ENCODE measurements around the gene RASA1.

RASA1 gene

GRCh38 chr5:87400305-87400899 lies 132.7 kb downstream of the RASA1 start:
- no peak for DNase-seq

DNA sequence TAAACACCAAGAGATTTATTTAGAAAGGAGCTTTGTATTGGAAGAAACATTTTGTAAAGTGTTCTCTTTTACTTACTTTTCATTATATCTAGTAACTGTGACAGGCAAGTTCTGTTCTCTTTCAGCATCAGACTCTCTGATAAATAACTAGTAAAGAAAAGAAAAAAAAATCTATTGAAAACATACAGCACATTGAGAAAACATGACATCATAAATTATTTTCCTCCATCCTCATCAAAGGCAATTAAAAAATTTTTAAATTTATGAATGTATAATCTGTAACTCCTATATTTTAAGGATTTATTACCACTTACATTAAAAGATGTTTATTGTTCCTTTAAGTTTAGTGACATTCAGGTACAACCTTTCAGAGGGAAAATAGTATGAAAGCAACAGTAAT lies 133.9 kb downstream of the RASA1 start:
- DNase-seq, result no peak

DNA sequence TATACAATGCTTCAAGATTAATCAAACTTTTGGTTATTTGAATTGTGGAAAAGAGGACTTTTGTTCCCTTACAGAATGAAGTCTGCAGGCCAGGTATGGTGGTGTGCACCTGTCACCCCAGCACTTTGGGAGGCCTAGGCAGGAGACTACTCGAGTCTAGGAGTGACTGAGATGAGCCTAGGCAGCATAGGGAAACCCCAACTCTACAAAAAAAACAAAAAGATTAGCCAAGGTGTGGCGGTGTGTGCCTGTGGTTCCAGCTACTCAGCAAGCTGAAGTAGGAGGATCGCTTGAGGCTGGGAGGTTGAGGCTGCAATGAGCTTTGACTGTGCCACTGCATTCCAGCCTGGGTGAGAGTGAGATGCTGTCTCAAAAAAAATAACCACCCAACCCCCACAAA lies 135.7 kb downstream of the RASA1 start:
- DNase-seq, result no peak

DNA sequence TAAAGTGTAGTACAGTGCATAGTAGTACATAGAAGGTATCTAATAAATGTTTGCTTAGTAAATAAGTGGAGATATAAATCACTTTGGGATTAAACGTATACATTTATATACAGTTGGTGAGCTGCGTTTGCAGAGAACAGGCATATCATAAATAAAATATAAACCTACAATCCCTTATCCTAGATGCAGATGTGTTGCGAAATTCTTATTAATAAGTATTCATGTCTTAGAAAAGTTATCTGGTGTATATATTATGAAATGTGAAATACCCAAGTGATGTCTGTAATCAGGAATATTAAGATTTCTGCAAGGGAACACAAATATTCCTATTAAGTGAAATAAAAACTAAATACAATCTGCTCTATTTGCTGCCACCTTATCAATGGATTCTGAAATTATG lies 136.2 kb downstream of the RASA1 start:
- DNase-seq, result no peak

- no peak for DNase-seq
Observed at GRCh38 chr5:87404359-87404758, 136.7 kb downstream of the RASA1 start.

- no peak for DNase-seq
Observed at GRCh38 chr5:87405472-87406155, 137.9 kb downstream of the RASA1 start.

GRCh38 chr5:87408204-87408603 lies 140.5 kb downstream of the RASA1 start:
- DNase-seq, result no peak

- no peak for DNase-seq
Observed at GRCh38 chr5:87410931-87411330, 143.2 kb downstream of the RASA1 start.

DNA sequence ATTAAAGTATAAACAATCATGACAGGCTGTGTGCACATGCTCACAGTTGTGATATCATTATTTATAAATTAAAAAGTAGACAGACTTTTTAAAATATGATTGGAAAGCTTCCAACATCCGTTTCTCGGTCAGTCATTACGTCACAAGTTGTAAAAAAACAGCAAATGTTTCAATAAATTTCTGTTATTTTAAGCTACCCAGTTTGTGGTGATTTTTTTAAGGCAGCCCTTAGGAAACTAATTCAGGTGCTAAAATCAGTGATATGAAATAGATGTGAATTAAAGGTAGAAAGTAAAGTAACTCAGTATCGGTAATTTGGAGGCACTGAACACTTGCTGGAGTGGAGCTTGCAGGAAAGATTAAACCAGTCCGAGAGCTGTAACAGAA lies 143.9 kb downstream of the RASA1 start:
- no peak for DNase-seq

DNA sequence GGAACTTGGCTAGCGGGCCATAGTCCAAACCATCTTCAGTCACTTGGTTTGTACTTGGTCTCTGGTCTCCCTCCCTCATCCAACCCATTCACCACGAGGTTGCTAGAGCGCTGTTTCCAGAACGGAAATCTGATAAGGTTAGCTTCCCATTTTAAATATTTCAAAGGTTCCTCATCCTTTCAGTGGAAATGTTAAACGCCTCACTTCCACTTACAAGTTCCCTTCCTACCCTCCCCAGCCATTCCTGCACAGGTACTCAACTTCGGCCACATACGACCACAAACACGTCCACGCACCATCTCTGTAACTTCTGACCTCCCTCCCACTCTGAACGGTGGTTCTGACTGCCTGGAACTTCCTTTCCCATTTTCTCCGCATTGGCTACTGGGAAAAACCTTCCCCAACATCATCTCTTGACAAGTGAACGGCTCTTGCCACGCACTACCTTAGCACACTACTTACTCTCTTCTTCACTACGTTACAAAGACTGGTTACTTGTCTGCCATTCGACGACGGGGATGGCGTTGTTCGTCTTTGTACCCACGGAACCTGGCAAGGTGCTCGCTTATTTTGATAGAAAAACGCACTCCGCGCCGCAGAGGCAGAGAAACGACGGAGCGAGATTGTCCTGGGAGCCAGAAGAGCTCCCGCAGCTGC lies 144.4 kb downstream of the RASA1 start:
- DNase-seq, result peak in 25 of 51 donors; percentile 2 to 85 (median 30)

DNA sequence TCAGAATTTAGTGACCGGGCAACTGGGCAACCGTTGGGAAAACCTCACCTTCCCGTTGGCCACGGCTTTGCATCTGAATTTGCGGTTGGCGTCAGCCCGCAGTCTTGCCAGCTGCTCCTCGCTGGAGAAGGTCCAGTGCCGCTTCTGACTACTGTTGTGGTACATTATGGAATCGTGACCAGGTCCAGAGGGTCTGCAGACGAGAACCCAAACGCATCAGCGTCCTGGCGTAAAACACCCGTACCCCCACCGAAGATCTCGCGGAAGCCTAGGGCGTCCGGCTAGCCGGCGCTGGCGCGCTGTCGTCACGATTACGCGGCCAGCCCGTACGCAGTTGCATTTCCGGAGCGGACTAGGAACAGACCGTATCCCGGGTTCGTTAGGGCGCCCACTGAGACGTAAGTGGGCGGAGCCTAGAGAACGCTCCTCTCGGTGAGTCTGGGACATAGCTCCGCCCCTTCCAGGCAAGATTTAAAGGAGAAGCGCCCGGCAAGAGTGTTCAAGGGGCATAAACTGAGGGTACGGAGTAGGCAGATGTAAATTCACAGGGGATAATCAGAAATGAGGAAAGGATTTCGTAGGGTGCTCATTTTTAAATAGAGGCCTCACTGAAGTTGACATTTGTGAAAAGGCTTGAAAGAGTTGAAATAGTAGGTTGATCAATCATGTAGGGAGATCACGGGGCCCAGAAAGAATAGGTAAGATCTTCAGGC lies 145.1 kb downstream of the RASA1 start, which contains the start of gene CCNH:
Gene CCNH, minus strand, starts transcription at position 301 of the 713 bp plus-strand sequence. Its CDS starts 136 bp downstream, at position 165.
- DNase-seq, result peak; percentile 38 to 99 (median 96)

- DNase-seq, result no peak
Observed at GRCh38 chr5:87413343-87413645, 145.6 kb downstream of the RASA1 start.

DNA sequence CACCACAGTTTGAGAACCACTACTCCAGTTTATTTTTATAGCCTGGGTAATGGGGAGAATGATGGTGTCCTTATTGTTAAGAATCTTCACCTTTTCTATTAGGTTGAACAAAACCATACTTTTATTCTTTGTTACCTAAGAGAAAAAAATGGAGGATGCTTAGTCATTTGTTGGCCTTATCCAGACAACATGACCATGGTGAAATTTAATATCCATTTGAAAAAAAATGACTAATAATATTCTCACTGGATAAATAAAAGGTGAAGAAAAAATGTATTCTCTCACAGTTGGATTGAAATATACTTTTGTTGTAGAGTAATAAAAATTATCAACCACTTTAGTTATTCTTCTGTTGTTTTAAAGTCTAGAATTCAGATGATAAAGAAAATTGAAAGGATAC lies 150.8 kb downstream of the RASA1 start:
- no peak for DNase-seq

DNA sequence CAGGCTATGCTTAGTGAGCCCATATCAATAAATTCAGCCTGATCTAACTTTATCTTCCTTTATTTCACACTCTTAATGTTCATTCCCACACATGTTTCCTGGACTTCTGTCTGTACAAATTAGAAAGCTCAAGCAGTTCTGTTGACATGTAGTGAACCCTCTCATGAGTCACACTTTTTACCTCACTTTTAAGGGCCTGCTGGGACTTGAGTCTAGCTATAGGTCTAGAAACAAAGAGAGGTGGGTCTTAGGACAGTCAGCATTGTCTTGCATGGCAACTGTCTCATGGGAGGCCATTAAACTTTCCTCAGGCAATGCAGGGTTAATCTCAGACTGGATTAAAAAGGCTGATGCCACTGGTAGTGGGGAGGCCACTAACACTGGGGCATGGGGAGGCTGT lies 153.6 kb downstream of the RASA1 start:
- no peak for DNase-seq

GRCh38 chr5:87423755-87424154 lies 156.1 kb downstream of the RASA1 start:
- no peak for DNase-seq

GRCh38 chr5:87430863-87431457 lies 163.3 kb downstream of the RASA1 start:
- DNase-seq, result no peak

DNA sequence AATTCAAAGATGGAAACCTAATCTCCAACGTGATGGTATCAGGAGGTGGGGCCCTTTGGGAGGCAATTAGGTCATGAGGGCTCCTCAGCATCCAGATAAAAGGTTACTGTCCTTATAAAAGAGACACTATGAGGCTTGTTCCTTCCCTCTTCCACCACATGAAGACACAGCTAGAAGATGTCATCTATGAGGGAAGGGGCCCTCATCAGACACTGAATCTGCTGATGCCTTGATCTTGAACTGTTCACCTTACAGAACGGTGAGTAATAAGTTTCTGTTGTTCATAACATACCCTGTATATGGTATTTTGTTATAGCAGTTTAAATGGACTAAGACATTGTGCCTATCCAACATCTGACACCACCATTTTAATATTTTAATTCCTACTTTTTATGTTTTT lies 164.8 kb downstream of the RASA1 start:
- no peak for DNase-seq

DNA sequence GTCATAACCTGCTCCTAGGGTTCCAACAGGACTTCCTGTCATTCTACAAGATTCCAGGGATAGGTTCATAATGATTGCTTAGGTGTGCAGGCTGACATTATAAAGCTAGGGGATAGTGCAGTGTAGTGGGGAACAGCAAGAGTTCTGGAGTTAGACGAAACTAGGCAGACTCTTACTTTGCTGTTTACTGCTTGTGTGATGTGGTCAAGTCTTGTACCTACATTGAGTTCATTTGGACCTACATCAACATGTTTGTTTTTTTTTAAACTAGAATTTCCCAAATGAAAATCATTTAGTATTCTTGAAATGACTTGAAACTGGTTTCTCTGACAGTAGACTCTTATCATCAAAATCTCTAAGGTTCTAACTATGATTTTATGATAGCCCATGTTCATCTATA lies 166.3 kb downstream of the RASA1 start:
- DNase-seq, result no peak

- DNase-seq, result no peak
Observed at GRCh38 chr5:87434461-87434860, 166.8 kb downstream of the RASA1 start.

DNA sequence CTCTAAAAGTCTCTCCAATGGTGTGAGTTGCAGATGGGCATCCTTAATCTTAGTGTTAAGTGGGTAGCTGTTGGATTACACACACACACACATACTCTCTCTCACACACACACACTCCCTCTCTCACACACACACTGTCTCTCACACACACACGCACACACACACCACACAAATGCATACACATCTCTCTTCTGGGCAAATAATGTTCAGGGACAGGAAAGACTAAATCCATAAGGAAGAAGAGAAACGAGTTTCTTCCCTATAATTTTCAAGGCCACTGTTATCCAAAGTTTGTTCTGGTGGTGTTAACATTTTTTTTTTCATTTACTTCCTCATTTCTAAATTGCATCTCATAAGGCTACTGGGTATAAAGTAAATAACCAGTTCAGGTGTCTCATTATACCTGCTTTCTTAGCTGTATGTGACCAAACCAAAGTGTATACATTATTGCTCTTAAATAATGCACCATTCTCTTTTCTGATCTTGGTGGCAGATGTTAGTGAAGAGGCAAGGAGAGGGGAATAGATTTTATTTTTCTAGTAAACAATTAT lies 167.5 kb downstream of the RASA1 start:
- DNase-seq, result no peak

DNA sequence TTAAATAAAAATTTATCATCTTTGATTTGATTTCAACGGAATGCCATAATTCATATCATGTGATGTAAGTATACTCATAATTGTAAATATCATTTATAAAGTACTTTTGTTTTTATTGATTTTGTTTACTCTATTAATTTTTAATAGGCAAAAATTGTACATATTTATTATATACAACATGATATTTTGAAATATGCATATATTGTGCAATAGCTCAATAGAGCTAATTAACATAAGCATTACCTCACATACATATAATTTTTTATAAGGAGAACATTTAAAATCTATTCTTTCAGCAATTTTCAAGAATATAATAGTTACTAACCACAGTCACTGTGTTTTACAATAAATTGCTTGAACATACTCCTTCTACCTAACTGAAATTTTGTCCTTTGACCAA lies 170.0 kb downstream of the RASA1 start:
- DNase-seq, result no peak

- DNase-seq, result no peak
Observed at GRCh38 chr5:87438231-87438630, 170.5 kb downstream of the RASA1 start.
